ENCODE results near the gene PATJ.

DNA sequence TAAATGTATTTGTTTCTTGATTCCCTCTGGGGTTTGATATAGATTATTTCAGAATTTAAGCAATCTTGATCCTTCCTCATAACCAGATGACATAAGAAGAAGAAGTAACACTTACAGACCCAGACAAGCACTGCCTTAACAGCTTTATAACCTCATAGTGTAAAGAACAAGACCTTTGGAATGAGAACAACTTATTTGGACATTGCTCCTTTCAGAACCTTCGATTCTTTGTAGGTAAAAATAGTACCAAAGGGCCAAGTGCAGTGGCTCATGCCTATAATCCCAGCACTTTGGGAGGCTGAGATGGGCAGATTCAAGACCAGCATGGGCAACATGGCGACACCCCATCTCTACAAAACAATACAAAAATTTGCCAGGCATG lies 32.4 kb upstream of the PATJ start:
- TF ChIP-seq, protein P1, sequence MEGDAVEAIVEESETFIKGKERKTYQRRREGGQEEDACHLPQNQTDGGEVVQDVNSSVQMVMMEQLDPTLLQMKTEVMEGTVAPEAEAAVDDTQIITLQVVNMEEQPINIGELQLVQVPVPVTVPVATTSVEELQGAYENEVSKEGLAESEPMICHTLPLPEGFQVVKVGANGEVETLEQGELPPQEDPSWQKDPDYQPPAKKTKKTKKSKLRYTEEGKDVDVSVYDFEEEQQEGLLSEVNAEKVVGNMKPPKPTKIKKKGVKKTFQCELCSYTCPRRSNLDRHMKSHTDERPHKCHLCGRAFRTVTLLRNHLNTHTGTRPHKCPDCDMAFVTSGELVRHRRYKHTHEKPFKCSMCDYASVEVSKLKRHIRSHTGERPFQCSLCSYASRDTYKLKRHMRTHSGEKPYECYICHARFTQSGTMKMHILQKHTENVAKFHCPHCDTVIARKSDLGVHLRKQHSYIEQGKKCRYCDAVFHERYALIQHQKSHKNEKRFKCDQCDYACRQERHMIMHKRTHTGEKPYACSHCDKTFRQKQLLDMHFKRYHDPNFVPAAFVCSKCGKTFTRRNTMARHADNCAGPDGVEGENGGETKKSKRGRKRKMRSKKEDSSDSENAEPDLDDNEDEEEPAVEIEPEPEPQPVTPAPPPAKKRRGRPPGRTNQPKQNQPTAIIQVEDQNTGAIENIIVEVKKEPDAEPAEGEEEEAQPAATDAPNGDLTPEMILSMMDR (IDR thresholded peaks at IDR 0.05): no peak
- no peak for TF ChIP-seq EZH2 (IDR thresholded peaks at IDR 0.05; ENCODE audit: borderline replicate concordance, insufficient read depth, low read depth, low read length, poor library complexity, severe bottlenecking)
